ENCODE data around the gene LHFPL2. TPM values are rescaled to one million over a fixed set of nuclear protein-coding genes. Genes with fewer than 3 reads are reported as not detected.

Gene LHFPL2
- total RNA-seq, 1 experiment from 2014 or later: 43.6 TPM

DNA sequence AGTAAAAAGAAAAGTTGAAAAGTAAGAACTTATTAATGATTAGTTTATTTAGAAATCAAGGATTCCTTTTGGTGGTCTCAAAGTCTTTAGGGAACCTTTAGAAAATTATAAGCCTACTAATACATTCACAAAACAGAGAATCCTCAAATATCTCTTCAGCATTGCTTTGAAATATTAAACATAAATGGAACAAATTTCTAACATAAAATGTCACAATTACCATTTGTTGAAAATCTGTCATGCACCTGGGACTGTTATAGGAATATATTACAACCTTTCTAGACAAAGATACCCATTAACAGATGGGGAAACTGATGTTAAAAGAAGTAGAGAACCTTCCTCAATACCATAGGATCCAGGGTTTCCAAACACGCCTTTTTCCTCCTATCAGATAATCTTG lies 83.2 kb downstream of the LHFPL2 start:
- no peak for DNase-seq
- Mint-ChIP-seq H3K36me3 (ENCODE audit: insufficient read depth, unreplicated experiment) (peaks cover 29% of the 10 kb centered on the region), H3K9me3 (ENCODE audit: low read depth, unreplicated experiment) (no peaks in the 10 kb centered on the region), H3K4me1 (ENCODE audit: low read depth, unreplicated experiment) (peaks cover 38% of the 10 kb centered on the region), H3K27ac (ENCODE audit: unreplicated experiment) (peak overlapping the region; percentile 56), H3K27me3 (ENCODE audit: unreplicated experiment) (no peaks in the 10 kb centered on the region), H3K4me3 (ENCODE audit: low read depth, unreplicated experiment) (no peak overlapping the region)
- no TSS peak for BruUV-seq (replicated peaks)
- intact Hi-C loops (cut with micrococcal nuclease; ENCODE audit: unreplicated experiment): loop anchor here (5.0 to 10.0 kb wide), 2 partner anchors 37 to 59 kb away; no protein-coding TSS in a partner anchor
- CTCF ChIA-PET: no interaction called here
- TF ChIP-seq, protein P1, sequence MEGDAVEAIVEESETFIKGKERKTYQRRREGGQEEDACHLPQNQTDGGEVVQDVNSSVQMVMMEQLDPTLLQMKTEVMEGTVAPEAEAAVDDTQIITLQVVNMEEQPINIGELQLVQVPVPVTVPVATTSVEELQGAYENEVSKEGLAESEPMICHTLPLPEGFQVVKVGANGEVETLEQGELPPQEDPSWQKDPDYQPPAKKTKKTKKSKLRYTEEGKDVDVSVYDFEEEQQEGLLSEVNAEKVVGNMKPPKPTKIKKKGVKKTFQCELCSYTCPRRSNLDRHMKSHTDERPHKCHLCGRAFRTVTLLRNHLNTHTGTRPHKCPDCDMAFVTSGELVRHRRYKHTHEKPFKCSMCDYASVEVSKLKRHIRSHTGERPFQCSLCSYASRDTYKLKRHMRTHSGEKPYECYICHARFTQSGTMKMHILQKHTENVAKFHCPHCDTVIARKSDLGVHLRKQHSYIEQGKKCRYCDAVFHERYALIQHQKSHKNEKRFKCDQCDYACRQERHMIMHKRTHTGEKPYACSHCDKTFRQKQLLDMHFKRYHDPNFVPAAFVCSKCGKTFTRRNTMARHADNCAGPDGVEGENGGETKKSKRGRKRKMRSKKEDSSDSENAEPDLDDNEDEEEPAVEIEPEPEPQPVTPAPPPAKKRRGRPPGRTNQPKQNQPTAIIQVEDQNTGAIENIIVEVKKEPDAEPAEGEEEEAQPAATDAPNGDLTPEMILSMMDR (IDR thresholded peaks at IDR 0.05; ENCODE audit: unreplicated experiment): no peak

DNA sequence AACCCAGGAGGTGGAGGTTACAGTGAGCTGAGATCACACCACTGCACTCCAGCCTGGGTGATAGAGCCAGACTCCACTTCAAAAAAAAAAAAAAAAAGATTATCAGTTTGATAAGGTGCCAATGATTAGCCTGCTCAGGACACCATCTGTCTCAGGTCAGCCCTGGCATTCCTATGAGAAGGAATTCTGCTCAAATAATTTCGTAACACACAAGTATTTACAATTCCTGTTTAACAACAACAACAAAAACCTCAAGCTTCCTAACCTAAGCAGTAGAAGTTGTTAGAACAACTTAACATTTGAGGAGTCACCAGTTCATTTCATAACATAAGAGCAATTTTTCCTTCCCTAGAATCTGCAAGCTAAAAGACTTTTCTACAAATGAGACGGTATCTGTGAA lies 85.0 kb downstream of the LHFPL2 start:
- Mint-ChIP-seq H3K9me3 (ENCODE audit: low read depth, unreplicated experiment) (no peaks in the 10 kb centered on the region), H3K27ac (ENCODE audit: unreplicated experiment) (no peak overlapping the region), H3K4me3 (ENCODE audit: low read depth, unreplicated experiment) (no peak overlapping the region), H3K36me3 (ENCODE audit: insufficient read depth, unreplicated experiment) (peaks cover 29% of the 10 kb centered on the region), H3K4me1 (ENCODE audit: low read depth, unreplicated experiment) (peaks cover 21% of the 10 kb centered on the region), H3K27me3 (ENCODE audit: unreplicated experiment) (no peaks in the 10 kb centered on the region)
- intact Hi-C loops (cut with micrococcal nuclease; ENCODE audit: unreplicated experiment): loop anchor here (10.0 kb wide), 1 partner anchor 61 kb away; no protein-coding TSS in a partner anchor
- TF ChIP-seq, protein P1 (IDR thresholded peaks at IDR 0.05; ENCODE audit: unreplicated experiment): no peak
- TSS peak; percentile 27 for BruUV-seq (replicated peaks)
- DNase-seq: no peak
- CTCF ChIA-PET: no interaction called here

DNA sequence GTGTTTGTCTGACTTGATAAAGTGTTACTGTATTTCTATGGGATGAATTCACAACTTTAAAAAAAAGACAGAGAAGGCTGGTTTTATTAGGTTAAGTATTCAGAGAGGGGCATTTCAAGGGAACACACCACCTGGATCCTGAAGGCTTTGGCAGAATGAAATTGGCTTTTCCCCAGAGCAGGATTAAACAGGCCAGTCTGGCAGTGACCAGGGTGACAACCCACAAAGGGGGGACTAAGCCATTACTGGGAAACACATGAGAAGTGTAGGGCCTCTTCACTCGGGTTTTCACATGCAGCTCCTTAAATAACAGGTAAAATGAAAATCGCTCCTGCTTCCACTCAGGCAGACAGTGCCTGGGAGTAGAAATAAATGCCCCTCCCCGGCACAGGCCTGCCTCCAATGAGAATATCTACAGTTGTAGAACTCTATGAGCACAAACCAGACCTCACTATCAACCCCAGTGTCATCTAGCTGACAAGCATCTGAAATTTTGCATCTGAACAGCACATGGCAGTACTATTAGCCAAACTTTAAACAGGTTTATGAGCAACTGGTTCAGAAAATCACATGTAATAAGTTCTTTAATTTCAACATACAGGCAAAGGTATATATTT lies 85.8 kb downstream of the LHFPL2 start:
- Mint-ChIP-seq H3K4me3 (ENCODE audit: low read depth, unreplicated experiment) (no peak overlapping the region), H3K27ac (ENCODE audit: unreplicated experiment) (no peak overlapping the region), H3K27me3 (ENCODE audit: unreplicated experiment) (no peaks in the 10 kb centered on the region), H3K4me1 (ENCODE audit: low read depth, unreplicated experiment) (peaks cover 13% of the 10 kb centered on the region), H3K9me3 (ENCODE audit: low read depth, unreplicated experiment) (no peaks in the 10 kb centered on the region), H3K36me3 (ENCODE audit: insufficient read depth, unreplicated experiment) (peaks cover 24% of the 10 kb centered on the region)
- TF ChIP-seq, protein P1 (IDR thresholded peaks at IDR 0.05; ENCODE audit: unreplicated experiment): no peak
- CTCF ChIA-PET: no interaction called here
- DNase-seq: no peak
- intact Hi-C loops (cut with micrococcal nuclease; ENCODE audit: unreplicated experiment): loop anchor here (10.0 kb wide), 1 partner anchor 62 kb away; no protein-coding TSS in a partner anchor
- no TSS peak for BruUV-seq (replicated peaks)

DNA sequence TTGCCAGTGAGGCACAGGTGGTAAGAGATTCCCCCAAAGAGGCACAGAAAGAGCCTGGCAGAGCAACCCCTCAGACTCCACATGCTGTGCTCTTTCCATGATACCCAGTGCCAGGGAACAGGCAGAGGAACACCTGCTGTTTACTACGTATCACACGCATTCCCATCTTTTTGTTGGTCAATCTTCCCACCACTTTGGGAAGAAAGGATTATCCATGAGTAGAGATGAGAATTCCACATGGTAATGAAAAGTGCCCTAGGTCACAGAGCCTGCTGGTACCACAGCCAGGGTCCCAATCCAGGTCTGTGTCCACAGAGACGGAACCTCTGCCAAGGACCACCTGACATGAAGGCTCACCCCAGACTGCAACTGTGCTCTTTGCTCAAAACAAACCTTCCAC lies 86.6 kb downstream of the LHFPL2 start:
- TF ChIP-seq, protein P1 (IDR thresholded peaks at IDR 0.05; ENCODE audit: unreplicated experiment): no peak
- no TSS peak for BruUV-seq (replicated peaks)
- CTCF ChIA-PET: no interaction called here
- no peak for DNase-seq
- Mint-ChIP-seq H3K27me3 (ENCODE audit: unreplicated experiment) (no peaks in the 10 kb centered on the region), H3K9me3 (ENCODE audit: low read depth, unreplicated experiment) (no peaks in the 10 kb centered on the region), H3K36me3 (ENCODE audit: insufficient read depth, unreplicated experiment) (peaks cover 24% of the 10 kb centered on the region), H3K27ac (ENCODE audit: unreplicated experiment) (no peak overlapping the region), H3K4me3 (ENCODE audit: low read depth, unreplicated experiment) (no peak overlapping the region), H3K4me1 (ENCODE audit: low read depth, unreplicated experiment) (peaks cover 9% of the 10 kb centered on the region)
- intact Hi-C loops (cut with micrococcal nuclease; ENCODE audit: unreplicated experiment): loop anchor here (10.0 kb wide), 1 partner anchor 63 kb away; no protein-coding TSS in a partner anchor

Measured in Calu3 (cell line).